ENCODE results near the gene FAXDC2.
"Not testable (repeated sequence)": the region's sequence is repeated elsewhere in the genome, so short reads cannot be mapped to it uniquely, and the experiment has no call there.

The FAXDC2 gene

GRCh38 chr5:154824070-154824469, 26.3 kb downstream of the FAXDC2 start:
- no peaks in the 10 kb centered on the region for H3K4me1 ChIP-seq (ENCODE audit: insufficient read depth, low read length)
- H3K27me3 ChIP-seq (ENCODE audit: control insufficient read depth in 1 of 2, insufficient read depth in 2 of 2, low read length in 2 of 2) = no peaks in the 10 kb centered on the region
- H3K4me3 ChIP-seq (ENCODE audit: low read depth in 1 of 2, low read length in 2 of 2) = no peak overlapping the region
- H3K36me3 ChIP-seq (ENCODE audit: insufficient read depth, low read length) = peaks cover 65% of the 10 kb centered on the region
- no peaks in the 10 kb centered on the region for H3K9me3 ChIP-seq (ENCODE audit: low read length)
- H3K9ac ChIP-seq (ENCODE audit: low read length) = no peak overlapping the region
- H3K27ac ChIP-seq (ENCODE audit: low read depth, low read length) = no peak overlapping the region

GRCh38 chr5:154823605-154824004, 26.8 kb downstream of the FAXDC2 start:
- Histone ChIP-seq H3K4me3 (ENCODE audit: low read depth in 1 of 2, low read length in 2 of 2) (no peak overlapping the region), H3K36me3 (ENCODE audit: insufficient read depth, low read length) (peaks cover 68% of the 10 kb centered on the region), H3K9ac (ENCODE audit: low read length) (no peak overlapping the region), H3K27me3 (ENCODE audit: control insufficient read depth in 1 of 2, insufficient read depth in 2 of 2, low read length in 2 of 2) (no peaks in the 10 kb centered on the region), H3K4me1 (ENCODE audit: insufficient read depth, low read length) (peaks cover 4% of the 10 kb centered on the region), H3K27ac (ENCODE audit: low read depth, low read length) (no peak overlapping the region), H3K9me3 (ENCODE audit: low read length) (no peaks in the 10 kb centered on the region)

GRCh38 chr5:154822896-154823295, 27.5 kb downstream of the FAXDC2 start:
- H3K27ac ChIP-seq (ENCODE audit: low read depth, low read length); H3K27me3 ChIP-seq (ENCODE audit: control insufficient read depth in 1 of 2, insufficient read depth in 2 of 2, low read length in 2 of 2); H3K9me3 ChIP-seq (ENCODE audit: low read length); H3K4me3 ChIP-seq (ENCODE audit: low read depth in 1 of 2, low read length in 2 of 2); H3K4me1 ChIP-seq (ENCODE audit: insufficient read depth, low read length); H3K9ac ChIP-seq (ENCODE audit: low read length): not testable (repeated sequence)
- peaks cover 63% of the 10 kb centered on the region for H3K36me3 ChIP-seq (ENCODE audit: insufficient read depth, low read length)

GRCh38 chr5:154820383-154820782, 30.0 kb downstream of the FAXDC2 start:
- no peaks in the 10 kb centered on the region for H3K27me3 ChIP-seq (ENCODE audit: control insufficient read depth in 1 of 2, insufficient read depth in 2 of 2, low read length in 2 of 2)
- no peak overlapping the region for H3K4me3 ChIP-seq (ENCODE audit: low read depth in 1 of 2, low read length in 2 of 2)
- H3K9me3 ChIP-seq (ENCODE audit: low read length) = no peaks in the 10 kb centered on the region
- H3K4me1 ChIP-seq (ENCODE audit: insufficient read depth, low read length) = peaks cover 20% of the 10 kb centered on the region
- H3K27ac ChIP-seq (ENCODE audit: low read depth, low read length) = no peak overlapping the region
- H3K9ac ChIP-seq (ENCODE audit: low read length) = no peak overlapping the region
- H3K36me3 ChIP-seq (ENCODE audit: insufficient read depth, low read length) = peaks cover 78% of the 10 kb centered on the region

- peaks cover 20% of the 10 kb centered on the region for H3K4me1 ChIP-seq (ENCODE audit: insufficient read depth, low read length)
- peaks cover 82% of the 10 kb centered on the region for H3K36me3 ChIP-seq (ENCODE audit: insufficient read depth, low read length)
- H3K9ac ChIP-seq (ENCODE audit: low read length) = no peak overlapping the region
- no peaks in the 10 kb centered on the region for H3K9me3 ChIP-seq (ENCODE audit: low read length)
- H3K27me3 ChIP-seq (ENCODE audit: control insufficient read depth in 1 of 2, insufficient read depth in 2 of 2, low read length in 2 of 2) = no peaks in the 10 kb centered on the region
- no peak overlapping the region for H3K27ac ChIP-seq (ENCODE audit: low read depth, low read length)
- H3K4me3 ChIP-seq (ENCODE audit: low read depth in 1 of 2, low read length in 2 of 2) = no peak overlapping the region
Observed at GRCh38 chr5:154819546-154819945, 30.9 kb downstream of the FAXDC2 start.

- Histone ChIP-seq H3K4me1 (ENCODE audit: insufficient read depth, low read length) (peaks cover 20% of the 10 kb centered on the region), H3K4me3 (ENCODE audit: low read depth in 1 of 2, low read length in 2 of 2) (no peak overlapping the region), H3K27ac (ENCODE audit: low read depth, low read length) (no peak overlapping the region), H3K36me3 (ENCODE audit: insufficient read depth, low read length) (peaks cover 79% of the 10 kb centered on the region), H3K9ac (ENCODE audit: low read length) (no peak overlapping the region), H3K9me3 (ENCODE audit: low read length) (no peaks in the 10 kb centered on the region), H3K27me3 (ENCODE audit: control insufficient read depth in 1 of 2, insufficient read depth in 2 of 2, low read length in 2 of 2) (no peaks in the 10 kb centered on the region)
Observed at GRCh38 chr5:154818471-154819116, 31.8 kb downstream of the FAXDC2 start.

GRCh38 chr5:154817815-154818214, 32.6 kb downstream of the FAXDC2 start:
- no peaks in the 10 kb centered on the region for H3K27me3 ChIP-seq (ENCODE audit: control insufficient read depth in 1 of 2, insufficient read depth in 2 of 2, low read length in 2 of 2)
- H3K27ac ChIP-seq (ENCODE audit: low read depth, low read length) = no peak overlapping the region
- no peaks in the 10 kb centered on the region for H3K9me3 ChIP-seq (ENCODE audit: low read length)
- H3K4me3 ChIP-seq (ENCODE audit: low read depth in 1 of 2, low read length in 2 of 2) = no peak overlapping the region
- H3K36me3 ChIP-seq (ENCODE audit: insufficient read depth, low read length) = peaks cover 79% of the 10 kb centered on the region
- H3K9ac ChIP-seq (ENCODE audit: low read length) = no peak overlapping the region
- peaks cover 20% of the 10 kb centered on the region for H3K4me1 ChIP-seq (ENCODE audit: insufficient read depth, low read length)

GRCh38 chr5:154816891-154817492, 33.4 kb downstream of the FAXDC2 start:
- no peak overlapping the region for H3K27ac ChIP-seq (ENCODE audit: low read depth, low read length)
- no peak overlapping the region for H3K9ac ChIP-seq (ENCODE audit: low read length)
- peaks cover 21% of the 10 kb centered on the region for H3K4me1 ChIP-seq (ENCODE audit: insufficient read depth, low read length)
- no peaks in the 10 kb centered on the region for H3K9me3 ChIP-seq (ENCODE audit: low read length)
- no peaks in the 10 kb centered on the region for H3K27me3 ChIP-seq (ENCODE audit: control insufficient read depth in 1 of 2, insufficient read depth in 2 of 2, low read length in 2 of 2)
- no peak overlapping the region for H3K4me3 ChIP-seq (ENCODE audit: low read depth in 1 of 2, low read length in 2 of 2)
- H3K36me3 ChIP-seq (ENCODE audit: insufficient read depth, low read length) = peaks cover 74% of the 10 kb centered on the region

GRCh38 chr5:154815684-154816247, 34.6 kb downstream of the FAXDC2 start:
- peaks cover 73% of the 10 kb centered on the region for H3K36me3 ChIP-seq (ENCODE audit: insufficient read depth, low read length)
- H3K9ac ChIP-seq (ENCODE audit: low read length) = no peak overlapping the region
- H3K27ac ChIP-seq (ENCODE audit: low read depth, low read length) = no peak overlapping the region

GRCh38 chr5:154815025-154815424, 35.4 kb downstream of the FAXDC2 start:
- Histone ChIP-seq H3K27me3 (ENCODE audit: control insufficient read depth in 1 of 2, insufficient read depth in 2 of 2, low read length in 2 of 2) (no peaks in the 10 kb centered on the region), H3K36me3 (ENCODE audit: insufficient read depth, low read length) (peaks cover 70% of the 10 kb centered on the region), H3K27ac (ENCODE audit: low read depth, low read length) (no peak overlapping the region)

More at GRCh38 chr5:154815684-154816247, 34.6 kb downstream of the FAXDC2 start:
- H3K4me3 ChIP-seq (ENCODE audit: low read depth in 1 of 2, low read length in 2 of 2) = no peak overlapping the region
- H3K27me3 ChIP-seq (ENCODE audit: control insufficient read depth in 1 of 2, insufficient read depth in 2 of 2, low read length in 2 of 2) = no peaks in the 10 kb centered on the region
- H3K9me3 ChIP-seq (ENCODE audit: low read length) = no peaks in the 10 kb centered on the region
- peaks cover 26% of the 10 kb centered on the region for H3K4me1 ChIP-seq (ENCODE audit: insufficient read depth, low read length)

GRCh38 chr5:154813736-154814135, 36.7 kb downstream of the FAXDC2 start:
- H3K36me3 ChIP-seq (ENCODE audit: insufficient read depth, low read length) = peaks cover 60% of the 10 kb centered on the region
- H3K4me1 ChIP-seq (ENCODE audit: insufficient read depth, low read length) = peaks cover 24% of the 10 kb centered on the region
- H3K9me3 ChIP-seq (ENCODE audit: low read length) = no peaks in the 10 kb centered on the region
- no peak overlapping the region for H3K4me3 ChIP-seq (ENCODE audit: low read depth in 1 of 2, low read length in 2 of 2)
- H3K27ac ChIP-seq (ENCODE audit: low read depth, low read length) = no peak overlapping the region
- no peak overlapping the region for H3K9ac ChIP-seq (ENCODE audit: low read length)
- H3K27me3 ChIP-seq (ENCODE audit: control insufficient read depth in 1 of 2, insufficient read depth in 2 of 2, low read length in 2 of 2) = no peaks in the 10 kb centered on the region

More at GRCh38 chr5:154815025-154815424, 35.4 kb downstream of the FAXDC2 start:
- Histone ChIP-seq H3K9me3 (ENCODE audit: low read length) (no peaks in the 10 kb centered on the region), H3K4me1 (ENCODE audit: insufficient read depth, low read length) (peaks cover 26% of the 10 kb centered on the region), H3K9ac (ENCODE audit: low read length) (no peak overlapping the region), H3K4me3 (ENCODE audit: low read depth in 1 of 2, low read length in 2 of 2) (no peak overlapping the region)
